GM12873 (cell line): ENCODE results near the gene ARMC5.

Source experiments
- CTCF ChIP-seq: IDR thresholded peaks from 2 replicates; pipeline ENCODE4 v1.5.1; 2012; ENCODE audit warnings: low read depth, mild to moderate bottlenecking, moderate library complexity, low read length, control low read depth; ENCODE audit not compliant: insufficient read depth; ENCODE audit errors: missing control alignments

The ARMC5 gene

GRCh38 chr16:31436221-31437045 lies 22.9 kb upstream of the ARMC5 start:
- no peak for TF ChIP-seq CTCF

GRCh38 chr16:31438414-31438813 lies 20.9 kb upstream of the ARMC5 start:
- no peak for TF ChIP-seq CTCF

GRCh38 chr16:31439519-31439918 lies 19.8 kb upstream of the ARMC5 start:
- TF ChIP-seq CTCF: no peak

- TF ChIP-seq CTCF: no peak
These were observed 18.7 kb upstream of the ARMC5 start for GRCh38 chr16:31440516-31441184.

- no peak for TF ChIP-seq CTCF
These were observed 17.3 kb upstream of the ARMC5 start for GRCh38 chr16:31441956-31442355.

- TF ChIP-seq CTCF: no peak
These were observed 8.1 kb upstream of the ARMC5 start for GRCh38 chr16:31451201-31451600.

GRCh38 chr16:31451681-31452351 lies 7.5 kb upstream of the ARMC5 start:
- peak; percentile 54 for TF ChIP-seq CTCF
